ENCODE measurements around the gene ATP6V0A4.
"Not testable (repeated sequence)": the region's sequence is repeated elsewhere in the genome, so short reads cannot be mapped to it uniquely, and the experiment has no call there.

DNA sequence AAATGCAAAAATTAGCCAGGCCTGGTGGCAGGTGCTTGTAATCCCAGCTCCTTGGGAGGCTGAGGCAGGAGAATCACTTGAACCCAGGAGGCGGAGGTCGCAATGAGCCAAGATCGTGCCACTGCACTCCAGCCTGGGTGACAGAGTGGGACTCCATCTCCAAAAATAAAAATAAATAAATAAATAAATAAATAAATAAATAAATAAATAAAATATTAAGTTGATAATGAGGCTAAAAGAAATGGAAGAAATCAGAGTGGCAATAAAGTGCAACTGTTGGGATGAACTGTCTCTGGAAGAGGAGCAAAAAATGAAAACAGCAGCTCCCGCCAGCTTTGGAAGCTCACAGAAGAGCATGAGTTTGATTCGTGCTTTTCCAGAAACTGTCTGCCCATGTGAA lies 66.3 kb downstream of the ATP6V0A4 start:
- TF ChIP-seq, protein P1, sequence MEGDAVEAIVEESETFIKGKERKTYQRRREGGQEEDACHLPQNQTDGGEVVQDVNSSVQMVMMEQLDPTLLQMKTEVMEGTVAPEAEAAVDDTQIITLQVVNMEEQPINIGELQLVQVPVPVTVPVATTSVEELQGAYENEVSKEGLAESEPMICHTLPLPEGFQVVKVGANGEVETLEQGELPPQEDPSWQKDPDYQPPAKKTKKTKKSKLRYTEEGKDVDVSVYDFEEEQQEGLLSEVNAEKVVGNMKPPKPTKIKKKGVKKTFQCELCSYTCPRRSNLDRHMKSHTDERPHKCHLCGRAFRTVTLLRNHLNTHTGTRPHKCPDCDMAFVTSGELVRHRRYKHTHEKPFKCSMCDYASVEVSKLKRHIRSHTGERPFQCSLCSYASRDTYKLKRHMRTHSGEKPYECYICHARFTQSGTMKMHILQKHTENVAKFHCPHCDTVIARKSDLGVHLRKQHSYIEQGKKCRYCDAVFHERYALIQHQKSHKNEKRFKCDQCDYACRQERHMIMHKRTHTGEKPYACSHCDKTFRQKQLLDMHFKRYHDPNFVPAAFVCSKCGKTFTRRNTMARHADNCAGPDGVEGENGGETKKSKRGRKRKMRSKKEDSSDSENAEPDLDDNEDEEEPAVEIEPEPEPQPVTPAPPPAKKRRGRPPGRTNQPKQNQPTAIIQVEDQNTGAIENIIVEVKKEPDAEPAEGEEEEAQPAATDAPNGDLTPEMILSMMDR (IDR thresholded peaks at IDR 0.05 in 2 of 3, conservative IDR thresholded peaks at IDR 0.05 in 1 of 3; ENCODE audit: borderline replicate concordance in 1 of 3, insufficient read depth in 1 of 3, low read depth in 2 of 3, low read length in 2 of 3) = not testable (repeated sequence)
- not testable (repeated sequence) for TF ChIP-seq POLR2A (IDR thresholded peaks at IDR 0.05; ENCODE audit: borderline replicate concordance, extremely low read depth, insufficient read depth, insufficient read length); ELF1 (IDR thresholded peaks at IDR 0.05; ENCODE audit: borderline replicate concordance, low read depth); FOSL1 (IDR thresholded peaks at IDR 0.05; ENCODE audit: low read depth); SRF (IDR thresholded peaks at IDR 0.05; ENCODE audit: low read depth); EZH2 (IDR thresholded peaks at IDR 0.05)
